Measurements from ENCODE around the gene LARGE1.

LARGE1 gene

DNA sequence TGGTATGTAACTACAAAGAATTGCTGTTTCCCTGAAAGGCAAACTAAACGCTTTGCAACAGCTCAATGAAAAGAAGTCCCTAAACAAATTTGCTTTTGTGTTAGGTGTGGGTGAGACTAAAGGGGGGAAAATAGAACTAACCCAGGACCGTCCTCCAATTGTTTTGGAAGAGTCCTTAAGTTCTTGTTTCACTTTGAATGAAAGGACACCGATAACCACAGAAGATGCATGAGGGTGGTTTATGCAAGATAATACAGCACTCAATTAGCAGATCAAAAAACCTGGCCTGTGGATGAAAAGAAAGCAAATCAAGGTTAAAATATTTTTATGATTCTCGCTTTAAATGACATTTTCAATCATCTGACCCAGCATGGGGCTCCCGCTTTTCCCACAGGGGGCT, 557.6 kb downstream of the LARGE1 start:
- Histone ChIP-seq H3K4ac (ENCODE audit: low read length) (no peak overlapping the region), H3K9ac (ENCODE audit: low read depth, low read length, poor library complexity) (no peak overlapping the region), H3K79me1 (ENCODE audit: low read depth, low read length) (no peaks in the 10 kb centered on the region), H3K4me3 (ENCODE audit: low read length in 2 of 2) (no peak overlapping the region), H3K27me3 (ENCODE audit: control insufficient read depth in 3 of 3, insufficient read depth in 3 of 3, low read depth in 1 of 3, low read length in 3 of 3) (no peaks in the 10 kb centered on the region), H2AFZ (ENCODE audit: low read length) (no peak overlapping the region), H3K4me1 (ENCODE audit: control insufficient read depth in 2 of 2, insufficient read depth in 1 of 2, low read depth in 1 of 2, low read length in 2 of 2) (peaks cover 0 to 3% of the 10 kb centered on the region in 2 donors), H3K18ac (ENCODE audit: low read length) (no peak overlapping the region), H2AK5ac (ENCODE audit: low read depth, low read length) (no peak overlapping the region), H2BK12ac (ENCODE audit: low read length) (no peak overlapping the region), H3K9me3 (replicated peaks in 1 of 2; ENCODE audit: control insufficient read depth in 2 of 2, insufficient read depth in 1 of 2, low read depth in 1 of 2, low read length in 2 of 2) (no peaks in the 10 kb centered on the region), H2BK15ac (ENCODE audit: low read length) (no peak overlapping the region), H2BK5ac (ENCODE audit: low read length) (no peak overlapping the region), H4K91ac (ENCODE audit: low read depth, low read length, poor library complexity) (no peak overlapping the region), H2BK120ac (ENCODE audit: low read depth, low read length) (no peak overlapping the region), H3K4me2 (ENCODE audit: insufficient read depth, low read length, poor library complexity, severe bottlenecking) (no peak overlapping the region), H3K14ac (ENCODE audit: low read length) (no peak overlapping the region), H4K8ac (ENCODE audit: low read depth, low read length) (no peak overlapping the region), H3K36me3 (replicated peaks in 1 of 2; ENCODE audit: control insufficient read depth in 2 of 2, insufficient read depth in 2 of 2, low read length in 2 of 2) (peaks cover 0 to 2% of the 10 kb centered on the region in 2 donors), H3K27ac (replicated peaks; ENCODE audit: low read length) (no peak overlapping the region), H3K23ac (ENCODE audit: low read depth, low read length, poor library complexity) (no peak overlapping the region)
- no CpG with 5 or more reads among the region's 5 CpGs for WGBS, 2 donors (ENCODE audit: extremely low coverage in 2 of 2, insufficient read length in 2 of 2, insufficient replicate concordance in 1 of 2)
- DNase-seq (ENCODE audit: low spot score), result no peak

DNA sequence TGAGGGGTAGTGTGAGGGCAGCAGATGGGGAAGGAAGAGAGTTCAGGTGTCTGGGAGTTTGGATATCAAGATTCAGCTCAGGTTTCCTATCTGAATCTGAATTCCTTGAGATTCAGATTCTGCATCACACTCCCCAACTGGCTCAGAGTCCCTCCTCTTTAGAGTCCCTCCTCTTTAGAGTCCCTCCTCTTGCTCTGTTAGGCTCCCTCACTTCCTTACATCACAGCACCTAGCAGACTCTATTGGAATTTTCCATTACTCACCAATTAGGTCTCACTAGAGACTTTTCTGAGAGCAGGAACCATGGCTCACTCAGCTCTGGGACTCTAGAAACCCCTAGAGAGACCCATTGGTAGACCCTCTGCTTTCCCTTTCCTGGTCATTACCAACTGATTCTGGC, 558.7 kb downstream of the LARGE1 start:
- Histone ChIP-seq H2AFZ (ENCODE audit: low read length) (no peak overlapping the region), H3K18ac (ENCODE audit: low read length) (no peak overlapping the region), H3K4me1 (ENCODE audit: control insufficient read depth in 2 of 2, insufficient read depth in 1 of 2, low read depth in 1 of 2, low read length in 2 of 2) (peaks cover 0 to 3% of the 10 kb centered on the region in 2 donors), H3K36me3 (replicated peaks in 1 of 2; ENCODE audit: control insufficient read depth in 2 of 2, insufficient read depth in 2 of 2, low read length in 2 of 2) (peaks cover 0 to 2% of the 10 kb centered on the region in 2 donors), H3K9me3 (replicated peaks in 1 of 2; ENCODE audit: control insufficient read depth in 2 of 2, insufficient read depth in 1 of 2, low read depth in 1 of 2, low read length in 2 of 2) (no peaks in the 10 kb centered on the region), H3K4me3 (ENCODE audit: low read length in 2 of 2) (no peak overlapping the region), H3K27ac (replicated peaks; ENCODE audit: low read length) (no peak overlapping the region), H2BK5ac (ENCODE audit: low read length) (no peak overlapping the region), H3K79me1 (ENCODE audit: low read depth, low read length) (no peaks in the 10 kb centered on the region), H3K9ac (ENCODE audit: low read depth, low read length, poor library complexity) (no peak overlapping the region), H3K4ac (ENCODE audit: low read length) (no peak overlapping the region), H3K4me2 (ENCODE audit: insufficient read depth, low read length, poor library complexity, severe bottlenecking) (no peak overlapping the region), H2BK15ac (ENCODE audit: low read length) (no peak overlapping the region), H2BK120ac (ENCODE audit: low read depth, low read length) (no peak overlapping the region), H4K8ac (ENCODE audit: low read depth, low read length) (no peak overlapping the region), H3K27me3 (ENCODE audit: control insufficient read depth in 3 of 3, insufficient read depth in 3 of 3, low read depth in 1 of 3, low read length in 3 of 3) (no peaks in the 10 kb centered on the region), H2AK5ac (ENCODE audit: low read depth, low read length) (no peak overlapping the region), H2BK12ac (ENCODE audit: low read length) (no peak overlapping the region), H4K91ac (ENCODE audit: low read depth, low read length, poor library complexity) (no peak overlapping the region), H3K23ac (ENCODE audit: low read depth, low read length, poor library complexity) (no peak overlapping the region), H3K14ac (ENCODE audit: low read length) (no peak overlapping the region)
- no peak for DNase-seq (ENCODE audit: low spot score)

DNA sequence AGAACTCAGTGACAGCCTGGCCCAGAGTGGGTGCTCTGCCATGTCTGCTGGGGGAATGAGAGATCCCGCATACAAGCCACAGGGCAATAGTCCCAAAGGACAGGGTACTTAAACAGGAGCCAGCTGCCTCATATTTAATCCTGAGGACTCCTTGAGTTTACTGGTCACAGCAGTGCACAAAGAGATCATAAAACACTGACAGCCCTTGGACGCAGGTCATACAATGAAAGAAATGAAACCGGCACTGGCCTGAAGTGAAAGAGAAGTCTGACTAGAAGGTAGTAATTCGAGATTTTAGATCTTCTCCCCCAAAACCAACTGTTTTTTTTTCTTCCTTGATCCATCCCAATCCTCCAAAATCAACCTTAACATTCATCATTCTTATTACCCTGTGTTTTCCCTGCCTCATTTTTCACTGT, 562.3 kb downstream of the LARGE1 start:
- no peak overlapping the region for H2AFZ ChIP-seq (ENCODE audit: low read length)
- H3K27ac ChIP-seq (replicated peaks; ENCODE audit: low read length), result no peak overlapping the region
- no peak overlapping the region for H2AK5ac ChIP-seq (ENCODE audit: low read depth, low read length)
- WGBS, 2 donors (ENCODE audit: extremely low coverage in 2 of 2, insufficient read length in 2 of 2, insufficient replicate concordance in 1 of 2), result no CpG with 5 or more reads among the region's 4 CpGs
- H3K4me1 ChIP-seq (ENCODE audit: control insufficient read depth in 2 of 2, insufficient read depth in 1 of 2, low read depth in 1 of 2, low read length in 2 of 2), result peaks cover 0 to 3% of the 10 kb centered on the region in 2 donors
- no peaks in the 10 kb centered on the region for H3K36me3 ChIP-seq (replicated peaks in 1 of 2; ENCODE audit: control insufficient read depth in 2 of 2, insufficient read depth in 2 of 2, low read length in 2 of 2)
- DNase-seq (ENCODE audit: low spot score), result no peak
- no peaks in the 10 kb centered on the region for H3K79me1 ChIP-seq (ENCODE audit: low read depth, low read length)
- H3K27me3 ChIP-seq (ENCODE audit: control insufficient read depth in 3 of 3, insufficient read depth in 3 of 3, low read depth in 1 of 3, low read length in 3 of 3), result no peaks in the 10 kb centered on the region
- no peaks in the 10 kb centered on the region for H3K9me3 ChIP-seq (replicated peaks in 1 of 2; ENCODE audit: control insufficient read depth in 2 of 2, insufficient read depth in 1 of 2, low read depth in 1 of 2, low read length in 2 of 2)
- no peak overlapping the region for H2BK120ac ChIP-seq (ENCODE audit: low read depth, low read length)
- no peak overlapping the region for H4K91ac ChIP-seq (ENCODE audit: low read depth, low read length, poor library complexity)
- H3K9ac ChIP-seq (ENCODE audit: low read depth, low read length, poor library complexity), result no peak overlapping the region
- H3K23ac ChIP-seq (ENCODE audit: low read depth, low read length, poor library complexity), result no peak overlapping the region
- H3K4ac ChIP-seq (ENCODE audit: low read length), result no peak overlapping the region
- H2BK15ac ChIP-seq (ENCODE audit: low read length), result no peak overlapping the region
- H3K4me3 ChIP-seq (ENCODE audit: low read length in 2 of 2), result no peak overlapping the region
- no peak overlapping the region for H3K18ac ChIP-seq (ENCODE audit: low read length)
- H3K4me2 ChIP-seq (ENCODE audit: insufficient read depth, low read length, poor library complexity, severe bottlenecking), result no peak overlapping the region
- H2BK5ac ChIP-seq (ENCODE audit: low read length), result no peak overlapping the region
- H4K8ac ChIP-seq (ENCODE audit: low read depth, low read length), result no peak overlapping the region
- H3K14ac ChIP-seq (ENCODE audit: low read length), result no peak overlapping the region
- H2BK12ac ChIP-seq (ENCODE audit: low read length), result no peak overlapping the region

DNA sequence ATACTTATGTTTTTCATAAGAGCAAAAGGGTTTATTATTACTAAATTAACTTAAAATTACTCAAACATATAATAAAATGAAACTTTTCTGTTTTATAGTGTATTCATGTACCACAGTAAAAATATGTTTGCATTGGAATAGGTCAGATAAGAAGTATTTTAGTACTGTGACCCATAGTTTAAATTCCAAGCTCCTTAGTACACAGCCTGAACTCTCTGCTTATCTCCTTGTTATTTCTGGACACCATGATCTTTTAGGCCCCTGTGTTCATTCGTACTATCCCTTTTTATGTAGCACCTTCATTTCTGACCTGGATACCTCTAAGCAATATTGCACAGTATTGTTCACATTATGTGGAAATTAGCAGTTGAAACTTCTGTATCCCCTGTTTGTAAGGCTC, 565.3 kb downstream of the LARGE1 start:
- Histone ChIP-seq H3K27ac (replicated peaks; ENCODE audit: low read length) (no peak overlapping the region), H2BK5ac (ENCODE audit: low read length) (no peak overlapping the region), H4K91ac (ENCODE audit: low read depth, low read length, poor library complexity) (no peak overlapping the region), H3K36me3 (replicated peaks in 1 of 2; ENCODE audit: control insufficient read depth in 2 of 2, insufficient read depth in 2 of 2, low read length in 2 of 2) (no peaks in the 10 kb centered on the region), H2BK120ac (ENCODE audit: low read depth, low read length) (no peak overlapping the region), H2AFZ (ENCODE audit: low read length) (no peak overlapping the region), H3K4ac (ENCODE audit: low read length) (no peak overlapping the region), H3K79me1 (ENCODE audit: low read depth, low read length) (no peaks in the 10 kb centered on the region), H4K8ac (ENCODE audit: low read depth, low read length) (no peak overlapping the region), H2BK15ac (ENCODE audit: low read length) (no peak overlapping the region), H2BK12ac (ENCODE audit: low read length) (no peak overlapping the region), H3K27me3 (ENCODE audit: control insufficient read depth in 3 of 3, insufficient read depth in 3 of 3, low read depth in 1 of 3, low read length in 3 of 3) (no peaks in the 10 kb centered on the region), H2AK5ac (ENCODE audit: low read depth, low read length) (no peak overlapping the region), H3K9me3 (replicated peaks in 1 of 2; ENCODE audit: control insufficient read depth in 2 of 2, insufficient read depth in 1 of 2, low read depth in 1 of 2, low read length in 2 of 2) (no peaks in the 10 kb centered on the region), H3K4me2 (ENCODE audit: insufficient read depth, low read length, poor library complexity, severe bottlenecking) (no peak overlapping the region), H3K14ac (ENCODE audit: low read length) (no peak overlapping the region), H3K23ac (ENCODE audit: low read depth, low read length, poor library complexity) (no peak overlapping the region), H3K4me1 (ENCODE audit: control insufficient read depth in 2 of 2, insufficient read depth in 1 of 2, low read depth in 1 of 2, low read length in 2 of 2) (no peaks in the 10 kb centered on the region), H3K18ac (ENCODE audit: low read length) (no peak overlapping the region), H3K9ac (ENCODE audit: low read depth, low read length, poor library complexity) (no peak overlapping the region), H3K4me3 (ENCODE audit: low read length in 2 of 2) (no peak overlapping the region)
- WGBS, 2 donors (ENCODE audit: extremely low coverage in 2 of 2, insufficient read length in 2 of 2, insufficient replicate concordance in 1 of 2), result no CpG with 5 or more reads among the region's 1 CpG
- no peak for DNase-seq (ENCODE audit: low spot score)
